ENCODE measurements around the gene WWTR1.

WWTR1 gene

GRCh38 chr3:149620291-149621020 lies 37.4 kb downstream of the WWTR1 start:
- no peak for DNase-seq

DNA sequence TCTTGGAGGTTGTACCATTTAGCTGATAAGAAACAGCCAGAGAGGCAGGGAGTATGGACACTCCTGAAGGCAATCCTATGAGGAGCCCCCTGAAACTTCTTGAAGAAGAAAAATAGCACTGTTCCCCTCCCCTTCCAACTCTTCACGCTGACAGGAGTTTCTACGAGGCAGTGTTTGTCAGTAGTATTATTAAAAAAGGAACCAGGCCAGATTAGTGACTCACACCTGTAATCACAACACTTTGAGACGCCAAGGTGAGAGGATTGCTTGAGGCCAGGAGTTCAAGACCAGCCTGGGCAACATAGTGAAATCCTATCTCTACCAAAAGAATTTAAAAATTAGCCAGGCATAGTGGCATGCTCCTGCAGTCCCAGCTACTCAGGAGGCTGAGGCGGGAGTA lies 38.7 kb downstream of the WWTR1 start:
- no peak for DNase-seq

DNA sequence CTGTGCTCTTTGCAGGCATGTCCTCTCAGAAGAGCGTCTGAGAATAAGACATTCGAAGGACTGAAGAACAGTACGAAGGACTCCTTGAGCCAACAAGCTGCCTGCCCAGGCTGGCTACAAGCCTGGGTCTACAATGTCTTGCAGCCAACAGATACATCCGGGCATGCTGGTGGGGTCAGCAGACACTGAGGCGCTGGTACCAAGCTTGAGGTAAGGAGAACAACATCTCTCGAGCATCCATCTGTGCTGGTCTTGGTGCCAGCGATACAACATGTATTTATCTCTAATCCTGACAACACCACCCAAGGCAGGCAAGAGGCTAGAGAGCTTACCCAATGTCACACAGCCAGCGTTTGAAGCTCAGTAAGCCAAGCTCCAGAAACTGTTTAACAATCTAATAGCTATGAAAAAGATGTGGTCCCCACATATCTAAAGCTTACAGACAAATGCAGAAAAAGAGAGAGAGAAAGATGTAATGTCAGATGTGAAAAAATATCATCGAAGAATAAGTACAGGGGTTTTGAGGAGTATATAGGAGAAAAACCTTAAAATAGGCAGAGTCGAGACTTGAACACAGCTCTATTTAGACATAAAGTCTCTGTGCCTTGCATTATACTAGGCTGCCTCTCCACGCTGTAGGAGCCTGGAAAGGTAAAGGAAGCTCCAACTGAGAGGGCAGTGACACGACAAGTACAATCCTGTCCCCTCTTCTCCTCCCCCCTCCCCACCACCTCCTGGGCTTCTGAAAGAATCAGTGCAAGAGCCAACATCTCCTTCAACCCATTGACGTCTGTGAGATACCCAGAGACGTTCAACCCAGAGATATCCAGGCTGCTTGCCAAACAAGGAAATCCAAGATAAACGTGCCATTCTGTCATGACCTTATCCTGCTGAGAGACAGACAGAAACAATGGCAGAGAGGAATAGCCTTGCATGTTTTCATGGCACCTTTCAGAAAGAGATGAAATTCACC lies 39.4 kb downstream of the WWTR1 start:
- no peak for DNase-seq

DNA sequence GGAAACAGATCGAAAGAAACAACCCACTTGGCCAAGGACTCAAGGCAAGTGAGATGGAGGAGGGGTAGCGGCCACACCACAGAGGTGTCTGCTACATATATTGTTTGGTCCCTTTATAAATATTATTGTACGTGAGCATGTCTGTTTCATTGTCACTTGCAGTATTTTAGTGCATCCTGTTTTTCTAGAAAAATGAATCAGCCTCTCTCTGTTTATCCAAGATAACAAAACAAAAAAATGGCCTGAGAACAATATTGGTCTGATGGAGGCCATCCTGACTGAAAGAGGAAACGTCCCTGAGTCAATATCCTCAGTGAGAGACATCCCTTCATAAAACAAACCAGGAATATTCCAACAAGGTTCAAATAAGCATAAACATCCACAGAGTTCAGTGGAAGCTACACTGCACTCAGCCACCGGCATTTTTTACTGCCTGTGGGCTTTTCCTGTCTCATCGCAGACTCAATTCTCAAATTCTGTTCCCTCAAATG lies 42.0 kb downstream of the WWTR1 start:
- DNase-seq = no peak

- DNase-seq = no peak
Observed at GRCh38 chr3:149613988-149614387, 43.8 kb downstream of the WWTR1 start.

DNA sequence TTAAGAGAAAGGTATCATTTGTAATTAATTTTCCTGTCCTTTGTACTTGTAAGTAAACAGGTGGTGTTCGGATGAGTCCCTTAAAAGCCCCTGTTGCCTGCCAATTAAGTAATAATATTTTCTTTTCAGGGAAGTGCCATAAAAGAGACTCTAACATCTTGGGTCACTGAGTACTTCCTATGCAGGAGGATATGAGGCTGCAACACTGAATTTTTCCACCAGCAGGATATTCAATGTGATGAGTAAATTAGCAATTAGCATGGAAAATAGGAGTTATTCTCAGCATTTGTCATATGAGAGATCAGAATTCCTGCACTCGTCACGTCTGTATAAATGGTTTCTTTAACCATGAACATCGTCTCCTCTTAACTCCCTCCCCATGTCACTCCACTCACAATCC lies 45.4 kb downstream of the WWTR1 start:
- DNase-seq = no peak

DNA sequence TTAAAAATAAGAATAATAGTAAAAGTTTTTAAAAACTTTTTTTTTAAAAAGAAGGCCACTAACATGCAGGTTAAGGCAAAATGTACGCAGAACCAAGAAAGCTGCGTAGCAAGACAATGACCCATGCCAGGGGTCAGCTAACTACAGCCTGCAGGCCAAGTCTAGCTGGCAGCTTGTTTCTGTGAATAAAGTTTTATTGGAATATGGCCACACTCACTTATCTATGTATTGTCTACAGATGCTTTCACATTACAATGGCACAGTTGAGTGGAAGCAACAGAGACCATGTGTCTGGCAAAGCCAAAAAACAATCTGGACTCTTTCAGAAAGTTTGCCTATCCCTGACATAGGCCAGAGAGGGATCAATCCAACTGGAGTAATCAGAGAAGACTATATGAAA lies 46.7 kb downstream of the WWTR1 start:
- no peak for DNase-seq

DNA sequence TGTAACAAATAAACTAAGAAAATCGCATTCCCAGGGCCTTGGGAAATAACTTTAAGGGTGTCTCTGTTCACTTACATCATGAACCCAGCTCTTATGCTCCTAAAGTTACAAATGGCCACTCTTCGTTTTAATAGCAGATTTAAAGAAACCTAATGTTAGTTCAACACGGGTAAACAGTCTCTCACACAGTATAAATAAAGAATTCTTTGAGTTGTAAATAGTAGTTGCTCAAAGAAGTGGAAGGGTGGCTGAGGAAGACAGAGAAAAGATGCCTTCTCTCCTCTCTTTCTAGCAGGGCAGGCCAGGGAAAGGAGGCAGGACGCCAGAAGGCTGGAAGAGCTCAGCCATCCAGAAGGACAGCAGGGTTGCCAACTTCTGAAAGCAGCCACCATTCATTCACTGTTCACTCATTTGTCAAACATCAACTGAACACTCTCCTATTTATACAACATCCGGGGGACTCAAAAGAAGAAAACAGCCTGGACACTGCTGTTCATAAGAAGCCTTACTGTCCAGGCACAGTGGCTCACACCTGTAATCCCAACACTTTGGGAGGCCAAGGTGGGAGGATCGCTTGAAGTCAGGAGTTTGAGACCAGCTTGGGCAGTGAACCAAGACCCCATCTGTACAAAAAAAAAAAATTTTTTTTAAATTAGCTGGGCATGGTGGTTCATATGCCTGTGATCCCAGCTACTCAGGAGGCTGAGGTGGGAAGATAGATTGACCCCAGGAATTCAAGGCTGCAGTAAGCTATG lies 47.3 kb downstream of the WWTR1 start:
- no peak for DNase-seq

DNA sequence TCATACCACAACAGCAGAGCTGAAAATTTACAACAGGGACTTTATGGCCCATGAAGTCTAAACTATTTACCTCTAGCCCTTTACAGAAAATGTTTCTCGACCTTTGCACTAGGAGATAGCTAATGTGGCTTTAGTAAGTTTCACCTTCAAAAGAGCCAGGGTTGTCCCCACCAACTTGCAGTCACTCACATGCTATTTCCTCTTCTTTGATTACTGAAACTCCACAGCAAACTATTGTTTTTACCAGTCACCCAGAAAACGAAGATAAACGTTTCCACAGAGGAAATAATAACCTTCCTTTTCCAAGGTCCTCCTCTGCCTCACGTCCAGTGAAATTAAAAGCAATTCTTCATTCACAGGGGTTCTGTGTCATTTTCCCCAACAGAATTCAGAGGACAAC lies 48.2 kb downstream of the WWTR1 start:
- DNase-seq = no peak

DNA sequence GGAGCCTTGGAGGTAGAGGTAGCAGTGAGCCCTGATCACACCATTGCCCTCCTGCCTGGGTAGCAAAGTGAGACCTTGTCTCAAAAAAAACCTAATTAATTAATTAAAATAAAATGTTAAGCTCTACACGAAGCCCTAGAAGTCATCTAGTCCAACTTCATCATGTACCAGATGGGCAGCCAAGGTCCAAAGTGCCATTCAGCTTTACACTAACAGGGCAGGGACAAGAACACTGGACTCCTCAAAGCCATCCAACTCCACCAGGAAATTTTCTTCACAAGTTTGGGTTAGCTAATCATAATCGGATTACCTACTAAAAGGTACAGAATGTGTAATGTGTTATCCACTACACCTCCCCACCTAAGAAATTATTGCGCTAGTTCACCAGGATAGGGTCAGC lies 48.8 kb downstream of the WWTR1 start:
- no peak for DNase-seq

- DNase-seq = no peak
Observed at GRCh38 chr3:149605902-149606301, 51.9 kb downstream of the WWTR1 start.

DNA sequence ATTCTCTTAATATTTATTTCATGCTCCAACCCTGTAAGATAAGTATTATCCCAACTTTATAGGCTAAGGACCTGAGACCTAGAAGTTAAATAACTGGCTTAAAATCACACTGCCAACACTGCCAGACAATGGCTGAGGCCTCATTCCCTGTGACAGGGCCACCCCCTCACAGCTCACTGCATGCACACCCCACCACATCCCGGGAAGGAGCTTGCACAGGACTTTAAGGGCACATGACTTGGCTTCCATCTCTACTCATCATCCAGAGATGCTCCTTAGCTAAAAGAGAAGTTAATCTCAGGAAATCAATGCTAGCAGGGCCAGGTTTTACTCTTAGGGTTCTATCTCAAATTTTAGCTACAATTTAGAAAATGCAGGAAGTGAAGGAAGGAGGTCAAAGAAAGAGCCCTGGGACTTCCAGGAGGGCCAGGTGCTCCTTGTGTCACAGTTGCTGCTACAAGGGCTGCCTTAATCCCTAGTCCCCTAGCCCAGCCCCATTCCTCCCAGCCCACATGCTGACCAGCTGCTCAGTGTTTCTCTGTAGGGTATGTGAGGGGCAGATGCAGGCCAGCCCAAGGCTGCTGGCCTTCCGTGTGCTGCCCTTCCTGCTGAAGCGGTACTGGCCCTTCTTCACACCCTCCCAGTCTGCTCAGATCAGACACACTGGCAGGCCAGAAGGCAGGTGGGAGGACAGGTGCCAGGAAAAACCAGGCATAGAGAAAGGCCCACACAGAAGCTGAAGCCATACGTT lies 53.5 kb downstream of the WWTR1 start:
- no peak for DNase-seq

DNA sequence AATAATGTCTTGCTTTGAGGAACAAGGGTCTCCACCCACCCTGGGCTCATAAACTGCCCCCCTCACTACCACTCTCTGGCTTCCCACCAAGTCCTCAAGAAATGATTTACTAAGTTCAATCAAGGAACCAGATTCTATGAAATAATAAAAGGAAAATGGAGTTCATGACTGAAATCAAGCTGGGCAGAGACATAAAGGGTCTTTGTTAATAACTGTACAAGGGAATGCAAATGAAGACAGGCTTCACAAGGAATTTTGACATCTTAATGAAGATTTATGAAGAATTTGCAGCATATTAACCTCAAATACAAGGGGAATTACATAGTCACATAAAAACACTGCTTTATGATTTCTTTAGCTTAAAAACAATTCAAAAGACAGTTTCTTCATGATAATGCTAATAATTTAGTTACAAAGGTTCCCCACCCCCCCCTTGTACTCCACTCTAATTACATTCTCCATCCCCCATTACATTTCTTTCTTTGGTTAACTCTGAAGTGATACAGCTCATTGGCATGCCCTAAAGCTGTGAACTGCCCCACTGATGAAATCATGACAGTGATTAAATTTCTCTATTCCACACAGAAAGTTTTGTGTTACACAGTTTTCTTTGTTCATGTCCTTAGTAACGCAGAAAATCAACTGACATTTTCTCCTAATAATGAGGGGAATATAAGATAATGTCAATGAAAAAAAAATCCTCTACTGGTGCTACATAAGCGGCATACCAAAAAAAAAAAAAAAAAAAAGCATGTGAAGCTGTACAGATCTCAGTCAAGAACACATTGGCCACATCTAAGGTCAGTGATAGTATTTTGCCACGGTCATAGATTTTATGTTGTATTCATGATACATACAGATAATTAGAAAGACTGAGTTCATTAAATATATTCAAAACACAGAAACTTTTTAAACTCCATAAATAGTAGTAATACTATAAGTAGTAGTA lies 54.4 kb downstream of the WWTR1 start:
- no peak for DNase-seq

DNA sequence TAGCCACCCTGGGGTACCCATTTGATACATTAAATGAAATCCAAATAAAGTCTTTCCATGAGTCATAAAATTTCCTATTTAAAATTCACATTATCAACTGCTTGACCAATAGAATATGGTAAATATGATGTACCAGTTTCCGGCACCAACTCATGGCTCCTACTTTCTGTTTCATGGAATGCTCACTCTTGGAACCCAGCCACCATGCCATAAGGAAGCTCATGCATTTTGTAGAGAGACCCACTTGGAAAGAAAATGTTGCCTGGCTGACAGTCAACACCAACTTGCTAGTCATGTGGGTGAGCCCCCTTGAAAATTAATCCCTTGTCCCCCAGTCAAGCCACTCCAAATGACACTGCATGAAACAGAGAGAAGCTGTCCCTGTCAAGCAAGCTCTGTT lies 57.2 kb downstream of the WWTR1 start:
- no peak for DNase-seq

- DNase-seq = no peak
Observed at GRCh38 chr3:149599236-149599635, 58.6 kb downstream of the WWTR1 start.

GRCh38 chr3:149596134-149596770 lies 61.6 kb downstream of the WWTR1 start:
- DNase-seq = no peak

GRCh38 chr3:149593418-149594160 lies 64.2 kb downstream of the WWTR1 start:
- DNase-seq = no peak

- DNase-seq = no peak
Observed at GRCh38 chr3:149592758-149593240, 65.0 kb downstream of the WWTR1 start.

- DNase-seq = no peak
Observed at GRCh38 chr3:149590691-149591441, 67.0 kb downstream of the WWTR1 start.

All from AML-193 (cell line).